Measurements from ENCODE around the gene AOPEP. TPM values are rescaled to one million over a fixed set of nuclear protein-coding genes. Genes with fewer than 3 reads are reported as not detected.

AOPEP gene
- total and polyA plus RNA-seq, 8 donors: 73.9 to 407 (median 101) TPM

- H3K4me3 ChIP-seq: no peak overlapping the region
- peak overlapping the region; percentile 1 to 89 (median 80) for H3K27ac ChIP-seq
- H3K4me1 ChIP-seq: peaks cover 57 to 99% (median 86%) of the 10 kb centered on the region in 4 donors
- TF ChIP-seq, protein P1, sequence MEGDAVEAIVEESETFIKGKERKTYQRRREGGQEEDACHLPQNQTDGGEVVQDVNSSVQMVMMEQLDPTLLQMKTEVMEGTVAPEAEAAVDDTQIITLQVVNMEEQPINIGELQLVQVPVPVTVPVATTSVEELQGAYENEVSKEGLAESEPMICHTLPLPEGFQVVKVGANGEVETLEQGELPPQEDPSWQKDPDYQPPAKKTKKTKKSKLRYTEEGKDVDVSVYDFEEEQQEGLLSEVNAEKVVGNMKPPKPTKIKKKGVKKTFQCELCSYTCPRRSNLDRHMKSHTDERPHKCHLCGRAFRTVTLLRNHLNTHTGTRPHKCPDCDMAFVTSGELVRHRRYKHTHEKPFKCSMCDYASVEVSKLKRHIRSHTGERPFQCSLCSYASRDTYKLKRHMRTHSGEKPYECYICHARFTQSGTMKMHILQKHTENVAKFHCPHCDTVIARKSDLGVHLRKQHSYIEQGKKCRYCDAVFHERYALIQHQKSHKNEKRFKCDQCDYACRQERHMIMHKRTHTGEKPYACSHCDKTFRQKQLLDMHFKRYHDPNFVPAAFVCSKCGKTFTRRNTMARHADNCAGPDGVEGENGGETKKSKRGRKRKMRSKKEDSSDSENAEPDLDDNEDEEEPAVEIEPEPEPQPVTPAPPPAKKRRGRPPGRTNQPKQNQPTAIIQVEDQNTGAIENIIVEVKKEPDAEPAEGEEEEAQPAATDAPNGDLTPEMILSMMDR (IDR thresholded peaks at IDR 0.05): no peak
- TF ChIP-seq POLR2AphosphoS5 (IDR thresholded peaks at IDR 0.05): no peak
- TF ChIP-seq POLR2A (IDR thresholded peaks at IDR 0.05): no peak
- TF ChIP-seq EP300 (IDR thresholded peaks at IDR 0.05): no peak
- WGBS, 5 donors: 87 to 95% (median 91%) methylated on average over 5 of the region's 5 CpGs
- intact Hi-C loops (cut with DNase I; ENCODE audit: low total_unique reads): no loop called here
- H3K27me3 ChIP-seq: no peaks in the 10 kb centered on the region
- peaks cover 10 to 31% (median 28%) of the 10 kb centered on the region in 4 donors for H3K36me3 ChIP-seq
- H3K9me3 ChIP-seq: no peaks in the 10 kb centered on the region
- no peak for DNase-seq
Measured at GRCh38 chr9:95022657-95023056, 296.2 kb downstream of the AOPEP start.

GRCh38 chr9:95023217-95024003 lies 296.9 kb downstream of the AOPEP start:
- Histone ChIP-seq H3K27ac (peak overlapping the region; percentile 79 to 89 (median 82)), H3K9me3 (no peaks in the 10 kb centered on the region), H3K36me3 (peaks cover 10 to 30% (median 26%) of the 10 kb centered on the region in 4 donors), H3K4me3 (no peak overlapping the region), H3K27me3 (no peaks in the 10 kb centered on the region), H3K4me1 (peaks cover 65 to 99% (median 86%) of the 10 kb centered on the region in 4 donors)
- intact Hi-C loops (cut with DNase I; ENCODE audit: low total_unique reads): no loop called here
- 43 to 61% (median 49%) methylated on average over 9 of the region's 9 CpGs for WGBS, 5 donors
- no peak for TF ChIP-seq POLR2A (IDR thresholded peaks at IDR 0.05)
- TF ChIP-seq POLR2AphosphoS5 (IDR thresholded peaks at IDR 0.05): peak in 1 of 3 donors; percentile 40
- TF ChIP-seq, protein P1 (IDR thresholded peaks at IDR 0.05): no peak
- DNase-seq: peak in 1 of 2 donors; percentile 58

- Histone ChIP-seq H3K9me3 (no peaks in the 10 kb centered on the region), H3K4me3 (no peak overlapping the region), H3K36me3 (peaks cover 10 to 33% (median 26%) of the 10 kb centered on the region in 4 donors), H3K4me1 (peaks cover 66 to 99% (median 86%) of the 10 kb centered on the region in 4 donors), H3K27me3 (no peaks in the 10 kb centered on the region), H3K27ac (peak overlapping the region; percentile 57 to 89 (median 80))
- DNase-seq: peak in 1 of 2 donors; percentile 73
- 28 to 38% (median 33%) methylated on average over 12 of the region's 12 CpGs for WGBS, 5 donors
- intact Hi-C loops (cut with DNase I; ENCODE audit: low total_unique reads): no loop called here
- TF ChIP-seq POLR2AphosphoS5 (IDR thresholded peaks at IDR 0.05) (peak in 1 of 3 donors; percentile 37), EP300 (IDR thresholded peaks at IDR 0.05) (no peak)
Measured at GRCh38 chr9:95024097-95024671, 297.7 kb downstream of the AOPEP start.

DNA sequence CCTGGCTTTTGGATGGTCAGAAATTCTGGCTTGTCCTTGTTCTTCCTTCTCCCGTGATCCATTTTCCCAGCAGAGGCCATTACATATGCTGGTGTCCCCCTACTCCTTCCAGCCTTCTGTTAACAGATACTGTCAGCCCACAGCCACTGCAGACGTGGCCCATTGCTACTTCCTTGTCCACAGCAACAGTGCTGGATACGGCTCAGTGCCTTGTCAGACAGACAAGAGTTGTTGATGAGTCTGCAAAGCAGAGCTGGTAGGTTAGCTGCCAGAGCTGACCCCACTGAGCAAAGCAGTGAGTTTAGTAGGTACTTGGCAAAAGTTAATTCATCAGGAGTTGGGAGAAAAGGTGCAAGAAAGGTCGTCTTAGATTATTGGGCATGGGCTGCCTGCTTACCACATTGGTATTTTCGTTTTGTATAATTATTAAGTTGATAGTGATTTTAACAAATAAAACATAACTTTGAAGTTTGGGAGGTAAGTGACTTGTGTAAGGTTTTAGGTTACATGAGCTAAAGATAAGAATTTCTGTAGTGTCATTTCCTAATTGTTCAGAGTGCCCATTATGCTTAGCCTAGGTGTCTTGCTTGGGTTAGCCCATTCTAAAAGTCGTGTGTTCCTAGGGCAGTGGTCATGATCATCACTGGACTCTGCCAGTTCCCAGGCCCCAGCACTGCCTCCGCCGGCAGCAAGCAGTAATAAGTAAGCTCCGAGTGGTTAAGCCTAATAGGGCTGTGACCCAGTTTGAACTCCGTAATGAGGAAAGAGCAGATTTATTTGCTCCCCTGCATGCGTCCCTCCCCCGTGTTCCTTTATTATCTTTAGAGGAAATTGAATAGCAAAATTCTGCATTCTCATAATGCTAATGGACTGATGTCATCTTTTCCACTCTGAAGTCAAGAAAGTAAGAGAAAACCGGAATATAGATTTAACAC lies 299.0 kb downstream of the AOPEP start:
- Histone ChIP-seq H3K36me3 (peaks cover 0 to 20% (median 14%) of the 10 kb centered on the region in 4 donors), H3K9me3 (no peaks in the 10 kb centered on the region), H3K4me3 (no peak overlapping the region), H3K27me3 (no peaks in the 10 kb centered on the region), H3K4me1 (peaks cover 70 to 99% (median 90%) of the 10 kb centered on the region in 4 donors), H3K27ac (peak overlapping the region; percentile 79 to 89 (median 80))
- TF ChIP-seq POLR2AphosphoS5 (IDR thresholded peaks at IDR 0.05) (peak; percentile 60 to 94 (median 82)), EP300 (IDR thresholded peaks at IDR 0.05) (no peak), POLR2A (IDR thresholded peaks at IDR 0.05) (peak in 1 of 4 donors; percentile 17)
- TF ChIP-seq, protein P1 (IDR thresholded peaks at IDR 0.05): peak in 4 of 7 experiments; percentile 13 to 41 (median 24)
- intact Hi-C loops (cut with DNase I; ENCODE audit: low total_unique reads): no loop called here
- WGBS, 5 donors: 14 to 28% (median 22%) methylated on average over 13 of the region's 13 CpGs
- peak; percentile 72 to 93 for DNase-seq
